ENCODE data around the gene RPS26. TPM values are rescaled to one million over a fixed set of nuclear protein-coding genes. Genes with fewer than 3 reads are reported as not detected.
A peak's percentile ranks its signal among the peaks of the same experiment; 100 is the strongest.

The RPS26 gene
- total and polyA plus RNA-seq, 2 of the 13 experiments (the other 11 are each of a cell fraction or from before 2014, with no cell fraction given) = 150 to 421 TPM

GRCh38 chr12:56081393-56082347 lies 40.0 kb downstream of the RPS26 start (continued):
- TF ChIP-seq ZHX1 (CRISPR knock-in tag; IDR thresholded peaks at IDR 0.05; ENCODE audit: low read depth) (0 out of 2 replicates have a peak, but pooled peaks have one; percentile 22), ZNF142 (CRISPR knock-in tag; IDR thresholded peaks at IDR 0.05) (peak; percentile 71; the same call in 1 of the 2 replicates), ZNF782 (CRISPR knock-in tag; IDR thresholded peaks at IDR 0.05; ENCODE audit: borderline replicate concordance) (peak; percentile 83; the same call in 1 of the 2 replicates), XRCC5 (optimal IDR thresholded peaks at IDR 0.05; ENCODE audit: low read length) (peak; percentile 82), NFE2L1 (CRISPR knock-in tag; IDR thresholded peaks at IDR 0.05; ENCODE audit: borderline replicate concordance) (no peak), U2AF1 (optimal IDR thresholded peaks at IDR 0.05; ENCODE audit: low read depth, low read length) (no peak), ZNF234 (CRISPR knock-in tag; conservative IDR thresholded peaks at IDR 0.05) (no peak), ZNF12 (CRISPR knock-in tag; IDR thresholded peaks at IDR 0.05) (peak; percentile 88), RBM39 (IDR thresholded peaks at IDR 0.05; ENCODE audit: low read depth, low read length, poor library complexity, severe bottlenecking) (peak; percentile 40), CEBPZ (IDR thresholded peaks at IDR 0.05; ENCODE audit: low read length) (no peak), HOXD1 (CRISPR knock-in tag; IDR thresholded peaks at IDR 0.05) (peak; percentile 80; the same call in 1 of the 2 replicates), ZNF414 (CRISPR knock-in tag; IDR thresholded peaks at IDR 0.05) (0 out of 2 replicates have a peak, but pooled peaks have one; percentile 29), ZNF761 (CRISPR knock-in tag; conservative IDR thresholded peaks at IDR 0.05) (peak; percentile 80; the same call in 1 of the 2 replicates), ZNF747 (CRISPR knock-in tag; IDR thresholded peaks at IDR 0.05; ENCODE audit: borderline replicate concordance) (peak; percentile 98)
